ENCODE data around the gene NNMT.
A peak's percentile ranks its signal among the peaks of the same experiment; 100 is the strongest.

NNMT gene

GRCh38 chr11:114275280-114275679 lies 20.9 kb upstream of the NNMT start:
- TF ChIP-seq CTCF (IDR thresholded peaks at IDR 0.05), result no peak
- H3K9me3 ChIP-seq, result no peaks in the 10 kb centered on the region
- no peak for DNase-seq
- H3K27me3 ChIP-seq, result no peaks in the 10 kb centered on the region
- H3K27ac ChIP-seq, result no peak overlapping the region
- H3K4me3 ChIP-seq, result no peak overlapping the region
- intact Hi-C loops (cut with DNase I; ENCODE audit: low total_unique reads), result no loop called here
- H3K36me3 ChIP-seq, result peaks cover 13 to 35% (median 26%) of the 10 kb centered on the region in 3 donors
- H3K4me1 ChIP-seq, result peaks cover 0 to 22% (median 4%) of the 10 kb centered on the region in 4 donors

- Histone ChIP-seq H3K27me3 (no peaks in the 10 kb centered on the region), H3K36me3 (peaks cover 7 to 27% (median 18%) of the 10 kb centered on the region in 3 donors), H3K4me3 (no peak overlapping the region), H3K4me1 (peaks cover 0 to 30% (median 10%) of the 10 kb centered on the region in 4 donors), H3K27ac (no peak overlapping the region), H3K9me3 (no peaks in the 10 kb centered on the region)
- no peak for TF ChIP-seq CTCF (IDR thresholded peaks at IDR 0.05)
- intact Hi-C loops (cut with DNase I; ENCODE audit: low total_unique reads), result no loop called here
- no peak for DNase-seq
Measured at GRCh38 chr11:114276077-114276476, 20.1 kb upstream of the NNMT start.

- H3K4me3 ChIP-seq, result no peak overlapping the region
- no peak for DNase-seq
- H3K27me3 ChIP-seq, result no peaks in the 10 kb centered on the region
- intact Hi-C loops (cut with DNase I; ENCODE audit: low total_unique reads), result no loop called here
- peaks cover 4 to 16% (median 13%) of the 10 kb centered on the region in 3 donors for H3K36me3 ChIP-seq
- peaks cover 0 to 33% (median 14%) of the 10 kb centered on the region in 4 donors for H3K4me1 ChIP-seq
- H3K27ac ChIP-seq, result no peak overlapping the region
- H3K9me3 ChIP-seq, result no peaks in the 10 kb centered on the region
- TF ChIP-seq CTCF (IDR thresholded peaks at IDR 0.05), result no peak
Measured at GRCh38 chr11:114277637-114278341, 18.4 kb upstream of the NNMT start.

- TF ChIP-seq CTCF (IDR thresholded peaks at IDR 0.05), result no peak
- H3K27me3 ChIP-seq, result no peaks in the 10 kb centered on the region
- intact Hi-C loops (cut with DNase I; ENCODE audit: low total_unique reads), result no loop called here
- H3K4me3 ChIP-seq, result no peak overlapping the region
- no peaks in the 10 kb centered on the region for H3K9me3 ChIP-seq
- H3K27ac ChIP-seq, result no peak overlapping the region
- peaks cover 4 to 16% (median 13%) of the 10 kb centered on the region in 3 donors for H3K36me3 ChIP-seq
- no peak for DNase-seq
- H3K4me1 ChIP-seq, result peaks cover 0 to 33% (median 14%) of the 10 kb centered on the region in 4 donors
Measured at GRCh38 chr11:114278342-114279065, 17.7 kb upstream of the NNMT start.

- intact Hi-C loops (cut with DNase I; ENCODE audit: low total_unique reads), result loop anchor here (5.0 kb wide), 1 partner anchor 482 kb away; no protein-coding TSS in a partner anchor
- peak overlapping the region; percentile 66 to 67 for H3K27ac ChIP-seq
- DNase-seq, result peak in 1 of 2 donors; percentile 44
Measured at GRCh38 chr11:114279792-114280546, 16.2 kb upstream of the NNMT start.

More at GRCh38 chr11:114279792-114280546, 16.2 kb upstream of the NNMT start:
- H3K4me1 ChIP-seq, result peaks cover 0 to 28% (median 14%) of the 10 kb centered on the region in 4 donors
- TF ChIP-seq CTCF (IDR thresholded peaks at IDR 0.05), result no peak
- no peaks in the 10 kb centered on the region for H3K27me3 ChIP-seq
- peaks cover 4 to 13% (median 11%) of the 10 kb centered on the region in 3 donors for H3K36me3 ChIP-seq
- H3K4me3 ChIP-seq, result no peak overlapping the region
- no peaks in the 10 kb centered on the region for H3K9me3 ChIP-seq
